Right atrium auricular region (tissue), 2 donors: ENCODE results near the gene CGB1. TPM values are rescaled to one million over a fixed set of nuclear protein-coding genes. Genes with fewer than 3 reads are reported as not detected.
"Not testable (repeated sequence)": the region's sequence is repeated elsewhere in the genome, so short reads cannot be mapped to it uniquely, and the experiment has no call there.

Source experiments
- DNase-seq: peaks from one replicate; pipeline ENCODE4 v3.0.0-alpha.2; 2019; ENCODE audit warnings: low spot score
- H3K27ac ChIP-seq, 2 donors: fragments of 200-600 bp; sonication (generic); 1 replicate in 1 of 2; 2 replicates in 1 of 2; pipeline ENCODE4 v1.5.1; 2016 to 2019
- H3K27me3 ChIP-seq, 2 donors: fragments of 200-600 bp; sonication (generic); one replicate each; pipeline versions ENCODE4 v1.5.1 to v1.6.0; 2017 to 2019
- H3K36me3 ChIP-seq: fragments of 200-600 bp; sonication (generic); one replicate; pipeline ENCODE4 v1.5.1; 2016
- H3K4me1 ChIP-seq, 2 donors: fragments of 200-600 bp; sonication (generic); one replicate each; pipeline versions ENCODE4 v1.5.1 to v1.6.0; 2017 to 2019
- H3K4me3 ChIP-seq, 2 donors: fragments of 200-600 bp; sonication (generic); 1 replicate in 1 of 2; 2 replicates in 1 of 2; pipeline ENCODE4 v1.5.1; 2017 to 2019; ENCODE audit warnings: mild to moderate bottlenecking in 1 of 2, moderate library complexity in 1 of 2
- H3K9me3 ChIP-seq, 2 donors: fragments of 200-600 bp; sonication (generic); one replicate each; pipeline ENCODE4 v1.5.1; 2019
- CTCF ChIP-seq, 2 donors: fragments of 200-600 bp; sonication (generic); IDR thresholded peaks; one replicate each; pipeline ENCODE4 v1.5.1; 2019; ENCODE audit warnings: antibody characterized with exemption in 2 of 2
- total RNA-seq, 2 donors: library from RNA; depleted of rRNA; stranded (reverse); fragments of >200 nt; gene quantifications; one replicate each; pipeline ENCODE4 v1.1.0, GENCODE V29; 2016

CGB1 gene
- total RNA-seq, 2 donors from 2014 or later = not detected

DNA sequence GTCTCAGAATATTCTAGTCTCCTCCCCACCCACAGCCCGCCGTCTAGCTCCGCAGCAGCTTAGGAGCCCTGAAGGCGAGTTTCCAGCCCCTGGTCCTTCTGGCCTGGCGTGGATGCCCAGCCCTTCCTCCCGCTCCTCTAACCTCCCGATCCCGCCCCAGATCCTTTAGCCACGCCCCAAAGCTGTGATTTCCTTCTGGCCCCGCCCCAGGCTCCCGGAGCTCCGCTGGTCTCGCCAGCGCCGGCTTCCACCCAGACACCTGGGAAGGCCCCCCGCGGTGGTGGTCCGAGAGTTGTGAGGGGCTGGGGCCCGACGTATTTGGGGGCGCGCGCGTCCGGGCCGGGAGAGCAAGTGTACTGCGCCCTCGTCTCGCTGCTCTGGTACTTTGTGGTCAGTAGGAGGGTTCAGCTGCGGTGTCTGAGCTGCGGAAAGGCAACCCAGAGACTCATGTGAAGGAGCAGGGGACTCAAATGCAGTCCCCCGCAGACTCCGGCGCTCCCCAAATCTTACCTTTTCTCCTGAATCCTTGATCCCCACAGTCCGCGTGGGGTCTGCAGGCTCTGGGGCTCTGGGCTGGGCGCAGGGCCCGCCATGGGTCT is 21.0 kb upstream of the CGB1 start, which contains the start of gene CGB7:
Gene CGB7 (minus strand): TSS at position 114 of the 599 bp plus-strand sequence. CDS start 2,374 bp downstream, outside the sequence.
- H3K27ac ChIP-seq = peak within 1 kb of the TSS in 1 of 2 donors; percentile 35
- no peak for TF ChIP-seq CTCF (IDR thresholded peaks at IDR 0.05)
- no peaks in the 10 kb centered on the region for H3K36me3 ChIP-seq
- peaks cover 0 to 19% of the 10 kb centered on the region in 2 donors for H3K4me1 ChIP-seq
- no peaks in the 10 kb centered on the region for H3K9me3 ChIP-seq
- peak; percentile 63 for DNase-seq
- peak within 1 kb of the TSS; percentile 38 to 51 for H3K4me3 ChIP-seq
- no peaks in the 10 kb centered on the region for H3K27me3 ChIP-seq

DNA sequence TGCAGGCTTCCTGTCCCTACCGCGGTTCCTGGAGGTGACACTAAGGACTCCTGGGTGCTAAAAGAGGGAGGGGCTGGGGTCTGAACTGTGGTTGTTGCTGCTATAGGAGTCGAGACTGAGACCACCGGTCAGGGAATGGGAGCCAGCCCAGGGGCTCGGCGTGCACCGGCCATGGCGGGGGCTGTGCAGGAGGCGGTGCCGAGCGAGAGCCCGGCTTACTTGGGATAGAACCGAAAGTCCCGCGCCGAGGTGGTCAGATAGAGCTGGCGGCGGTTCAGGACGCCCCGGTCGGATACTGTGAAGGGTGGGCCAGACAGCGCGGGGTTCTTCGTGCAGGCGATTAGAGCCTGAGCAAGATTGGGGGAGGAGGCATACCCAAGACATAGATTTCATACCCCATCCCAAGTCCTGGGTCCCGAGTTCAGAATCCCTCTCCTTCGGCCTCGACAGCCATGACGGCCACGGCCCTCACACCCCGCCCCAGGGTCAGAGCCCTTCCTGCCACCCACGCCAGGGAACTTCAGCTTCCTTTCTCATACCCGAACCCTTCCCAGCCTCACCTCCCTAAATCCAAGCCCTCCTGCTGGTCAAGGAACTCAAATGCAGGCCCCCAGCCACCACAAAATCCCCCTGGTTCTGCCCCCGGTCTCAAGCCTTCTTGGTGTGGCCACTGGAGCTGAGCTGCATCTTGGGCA is 20.4 kb upstream of the CGB1 start:
- Histone ChIP-seq H3K4me3 (peak overlapping the region; percentile 38 to 51), H3K4me1 (peaks cover 0 to 19% of the 10 kb centered on the region in 2 donors), H3K27ac (peak overlapping the region in 1 of 2 donors; percentile 35)
- DNase-seq, H3K36me3 ChIP-seq, H3K27me3 ChIP-seq, H3K9me3 ChIP-seq: not testable (repeated sequence)

- Histone ChIP-seq H3K4me3 (peak overlapping the region; percentile 38 to 51), H3K27me3 (no peaks in the 10 kb centered on the region), H3K4me1 (peaks cover 0 to 19% of the 10 kb centered on the region in 2 donors), H3K9me3 (no peaks in the 10 kb centered on the region), H3K27ac (peak overlapping the region in 1 of 2 donors; percentile 35), H3K36me3 (no peaks in the 10 kb centered on the region)
- peak; percentile 26 to 68 for TF ChIP-seq CTCF (IDR thresholded peaks at IDR 0.05)
- no peak for DNase-seq
These were observed 19.6 kb upstream of the CGB1 start for GRCh38 chr19:49056101-49056901.

DNA sequence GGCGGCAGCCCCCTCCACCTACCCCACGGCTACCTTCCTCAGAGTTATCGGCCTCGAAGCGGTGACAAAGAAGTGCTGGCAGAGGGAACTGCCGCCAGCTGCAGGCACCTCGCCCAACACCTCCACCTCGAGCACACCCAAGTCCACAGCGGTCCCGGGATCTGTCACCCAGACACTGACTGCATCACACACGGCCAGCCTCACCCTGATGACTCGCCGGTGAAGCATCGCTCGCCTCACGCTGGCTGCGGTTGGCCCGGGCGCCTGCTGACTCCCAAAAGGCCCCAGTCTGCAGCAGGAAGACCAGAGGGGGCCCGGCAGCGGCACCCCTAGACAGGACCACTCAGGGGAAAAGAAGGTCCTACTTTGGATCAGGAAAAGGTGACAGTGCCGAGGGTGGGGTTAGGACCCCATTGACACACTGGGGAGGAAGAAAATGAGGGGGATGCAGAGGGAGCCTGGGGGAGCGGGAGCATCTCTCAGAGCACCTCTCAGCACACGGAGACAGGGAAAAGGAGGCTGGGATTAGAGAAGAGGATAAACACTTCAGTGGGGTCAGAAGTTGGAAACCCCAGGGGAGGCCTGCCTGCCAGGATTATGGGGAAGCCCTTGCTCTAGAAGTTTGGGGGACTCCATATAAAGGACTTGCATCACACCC is 13.8 kb upstream of the CGB1 start:
- H3K27ac ChIP-seq, DNase-seq, H3K27me3 ChIP-seq, H3K4me1 ChIP-seq, H3K9me3 ChIP-seq, H3K36me3 ChIP-seq, H3K4me3 ChIP-seq: not testable (repeated sequence)

- not testable (repeated sequence) for DNase-seq
These were observed 13.1 kb upstream of the CGB1 start for GRCh38 chr19:49049834-49050233.

GRCh38 chr19:49049011-49049410 is 12.3 kb upstream of the CGB1 start, which contains the start of gene CGB8:
TSS of gene CGB8 (minus strand) at chr19:49049111. CDS start at chr19:49048739, 372 bp downstream.
- H3K4me3 ChIP-seq, DNase-seq, H3K27ac ChIP-seq, H3K27me3 ChIP-seq, H3K36me3 ChIP-seq, H3K9me3 ChIP-seq, H3K4me1 ChIP-seq: not testable (repeated sequence)

More at GRCh38 chr19:49049834-49050233, 13.1 kb upstream of the CGB1 start:
- not testable (repeated sequence) for H3K36me3 ChIP-seq, H3K27me3 ChIP-seq, H3K4me3 ChIP-seq, H3K4me1 ChIP-seq, H3K27ac ChIP-seq, H3K9me3 ChIP-seq

- H3K4me1 ChIP-seq, DNase-seq: not testable (repeated sequence)
These were observed 6.9 kb upstream of the CGB1 start, which contains the start of gene CGB5 for GRCh38 chr19:49043548-49043947. TSS of gene CGB5 (plus strand) at chr19:49043848. CDS start at chr19:49044210, 362 bp downstream.

GRCh38 chr19:49042666-49043065 is 6.0 kb upstream of the CGB1 start:
- not testable (repeated sequence) for DNase-seq, H3K36me3 ChIP-seq, H3K27ac ChIP-seq, H3K4me1 ChIP-seq, H3K4me3 ChIP-seq, H3K9me3 ChIP-seq, H3K27me3 ChIP-seq

More at GRCh38 chr19:49043548-49043947, 6.9 kb upstream of the CGB1 start, which contains the start of gene CGB5:
- H3K27ac ChIP-seq, H3K4me3 ChIP-seq, H3K9me3 ChIP-seq, H3K27me3 ChIP-seq, H3K36me3 ChIP-seq: not testable (repeated sequence)
